Gastrocnemius medialis (tissue), 4 donors: ENCODE measurements around the gene MEG3.
A peak's percentile ranks its signal among the peaks of the same experiment; 100 is the strongest.

Experiments
- POLR2A ChIP-seq, 2 donors: fragments of 450-650 bp; IDR thresholded peaks; one replicate each; pipeline ENCODE4 v1.6.1; 2017; ENCODE audit warnings: antibody characterized with exemption in 2 of 2, mild to moderate bottlenecking in 2 of 2, moderate library complexity in 2 of 2
- TF ChIP-seq, protein P1 (sequence below), 5 experiments: fragments of 450-650 bp in 3 of 5; fragments of 200-600 bp in 2 of 5; sonication (generic) in 2 of 5; IDR thresholded peaks in 4 of 5; conservative IDR thresholded peaks in 1 of 5; 1 replicate in 4 of 5; 2 replicates in 1 of 5; pipeline ENCODE4 v1.5.1; 2016 to 2019; ENCODE audit warnings: antibody characterized with exemption in 5 of 5, mild to moderate bottlenecking in 3 of 5, moderate library complexity in 3 of 5

- TF ChIP-seq, protein P1, sequence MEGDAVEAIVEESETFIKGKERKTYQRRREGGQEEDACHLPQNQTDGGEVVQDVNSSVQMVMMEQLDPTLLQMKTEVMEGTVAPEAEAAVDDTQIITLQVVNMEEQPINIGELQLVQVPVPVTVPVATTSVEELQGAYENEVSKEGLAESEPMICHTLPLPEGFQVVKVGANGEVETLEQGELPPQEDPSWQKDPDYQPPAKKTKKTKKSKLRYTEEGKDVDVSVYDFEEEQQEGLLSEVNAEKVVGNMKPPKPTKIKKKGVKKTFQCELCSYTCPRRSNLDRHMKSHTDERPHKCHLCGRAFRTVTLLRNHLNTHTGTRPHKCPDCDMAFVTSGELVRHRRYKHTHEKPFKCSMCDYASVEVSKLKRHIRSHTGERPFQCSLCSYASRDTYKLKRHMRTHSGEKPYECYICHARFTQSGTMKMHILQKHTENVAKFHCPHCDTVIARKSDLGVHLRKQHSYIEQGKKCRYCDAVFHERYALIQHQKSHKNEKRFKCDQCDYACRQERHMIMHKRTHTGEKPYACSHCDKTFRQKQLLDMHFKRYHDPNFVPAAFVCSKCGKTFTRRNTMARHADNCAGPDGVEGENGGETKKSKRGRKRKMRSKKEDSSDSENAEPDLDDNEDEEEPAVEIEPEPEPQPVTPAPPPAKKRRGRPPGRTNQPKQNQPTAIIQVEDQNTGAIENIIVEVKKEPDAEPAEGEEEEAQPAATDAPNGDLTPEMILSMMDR (IDR thresholded peaks at IDR 0.05 in 4 of 5, conservative IDR thresholded peaks at IDR 0.05 in 1 of 5) = peak; percentile 61 to 71 (median 65)
- no peak for TF ChIP-seq POLR2A (IDR thresholded peaks at IDR 0.05)
Measured at GRCh38 chr14:100850841-100851585, 25.1 kb downstream of the MEG3 start.
